PC-9 (cell line): ENCODE results near the gene MFSD8. TPM values are rescaled to one million over a fixed set of nuclear protein-coding genes. Genes with fewer than 3 reads are reported as not detected.
"Not testable (repeated sequence)": the region's sequence is repeated elsewhere in the genome, so short reads cannot be mapped to it uniquely, and the experiment has no call there.

Experiments used
- BruUV-seq: library from RNA; stranded (reverse); fragments of 400-500 nt; replicated peaks from 2 replicates; lab custom pipeline; 2021; lab: Mats Ljungman, UMichigan
- CTCF ChIA-PET: fragments of 300-600 bp; sonication (Branson Sonifier 250); formaldehyde crosslinking; loops from one replicate; lab custom pipeline; 2022; ENCODE audit warnings: antibody characterized with exemption; lab: Charles Lee
- POLR2A ChIA-PET: fragments of 300-600 bp; sonication (Branson Sonifier 250); formaldehyde crosslinking; loops from one replicate; lab custom pipeline; 2022; ENCODE audit warnings: antibody characterized with exemption; ENCODE audit not compliant: unreplicated experiment; lab: Charles Lee
- DNase-seq, 2 experiments: peaks; one replicate each; pipeline versions ENCODE4 v3.0.0 to v3.0.0-alpha.2; 2015 to 2022; ENCODE audit warnings: mixed read lengths in 1 of 2
- H2AFZ ChIP-seq: fragments of 200-600 bp; sonication (generic); 2 replicates; pipeline ENCODE4 v1.8.1; 2017; ENCODE audit warnings: antibody characterized with exemption
- H3F3A ChIP-seq: fragments of 200-600 bp; sonication (generic); 2 replicates; pipeline ENCODE4 v1.8.1; 2017; ENCODE audit warnings: antibody characterized with exemption, mild to moderate bottlenecking, low read depth; ENCODE audit not compliant: insufficient read depth
- H3K27ac ChIP-seq: fragments of 200-600 bp; sonication (generic); 2 replicates; pipeline ENCODE4 v1.6.1; 2016; ENCODE audit warnings: mixed run types
- H3K27me3 ChIP-seq: fragments of 200-600 bp; sonication (generic); 2 replicates; pipeline ENCODE4 v1.6.1; 2016; ENCODE audit warnings: low read depth, mixed run types; ENCODE audit not compliant: insufficient read depth
- H3K36me3 ChIP-seq: fragments of 200-600 bp; sonication (generic); 2 replicates; pipeline ENCODE4 v1.6.1; 2016; ENCODE audit warnings: low read depth, mixed run types
- H3K4me1 ChIP-seq: fragments of 200-600 bp; sonication (generic); replicated peaks from 2 replicates; pipeline ENCODE4 v1.6.1; 2016; ENCODE audit warnings: mixed run types; ENCODE audit not compliant: insufficient read depth
- H3K4me2 ChIP-seq: fragments of 200-600 bp; sonication (generic); 2 replicates; pipeline ENCODE4 v1.6.1; 2017; ENCODE audit warnings: mixed run types
- H3K4me3 ChIP-seq: fragments of 200-600 bp; sonication (generic); 2 replicates; pipeline ENCODE4 v1.6.1; 2016; ENCODE audit warnings: mixed run types
- H3K79me2 ChIP-seq: fragments of 200-600 bp; sonication (generic); 2 replicates; pipeline ENCODE4 v1.6.1; 2017; ENCODE audit warnings: low read depth, mixed run types
- H3K9me2 ChIP-seq: fragments of 200-600 bp; sonication (generic); 2 replicates; pipeline ENCODE4 v1.8.1; 2017; ENCODE audit warnings: mild to moderate bottlenecking; ENCODE audit not compliant: insufficient read depth
- H3K9me3 ChIP-seq: fragments of 200-600 bp; sonication (generic); 2 replicates; pipeline ENCODE4 v1.8.1; 2016; ENCODE audit warnings: low read depth; ENCODE audit not compliant: insufficient read depth
- H4K20me1 ChIP-seq: fragments of 200-600 bp; sonication (generic); 2 replicates; pipeline ENCODE4 v1.8.1; 2017; ENCODE audit not compliant: insufficient read depth
- CTCF ChIP-seq: fragments of 200-600 bp; sonication (generic); conservative IDR thresholded peaks from 2 replicates; pipeline ENCODE4 v1.6.1; 2017; ENCODE audit warnings: mixed run types, antibody characterized with exemption, mild to moderate bottlenecking, moderate library complexity
- EZH2 ChIP-seq: fragments of 200-600 bp; sonication (generic); IDR thresholded peaks from 2 replicates; pipeline ENCODE4 v1.8.0; 2017; ENCODE audit warnings: antibody characterized with exemption, low read depth
- intact Hi-C: fragments of 100-400 bp; cut with micrococcal nuclease; formaldehyde crosslinking; loops from one replicate; pipeline ENCODE4 v1.10.0; 2022; ENCODE audit not compliant: unreplicated experiment
- total RNA-seq: library from RNA; stranded (reverse); gene quantifications from 2 replicates; pipeline ENCODE4 v1.2.3, GENCODE V29; 2021

Gene MFSD8
- total RNA-seq, 1 experiment from 2014 or later, result 21.4 TPM

DNA sequence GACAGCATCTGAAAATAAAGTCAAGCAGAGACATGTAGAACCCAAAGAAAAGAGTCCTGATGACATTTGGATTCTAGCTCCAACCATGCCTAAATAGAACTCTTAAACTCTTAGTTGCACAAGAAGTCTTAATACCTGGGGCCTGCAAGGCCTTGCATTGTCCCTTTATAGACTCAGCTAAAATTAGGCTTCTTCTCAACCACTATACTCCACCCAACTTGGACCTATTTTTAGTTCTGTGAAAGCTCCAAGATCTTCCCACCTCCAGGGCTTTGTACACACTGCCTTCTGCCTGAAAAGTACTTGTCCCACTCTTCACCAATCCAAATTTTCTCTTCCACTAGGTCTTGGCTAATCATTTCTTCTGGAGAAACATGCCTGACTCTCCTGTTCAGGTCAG, 47.8 kb downstream of the MFSD8 start:
- no peak overlapping the region for H3K27ac ChIP-seq
- H3K9me3 ChIP-seq, result no peaks in the 10 kb centered on the region
- H3F3A ChIP-seq, result no peaks in the 10 kb centered on the region
- no peak for DNase-seq
- H3K36me3 ChIP-seq, result no peaks in the 10 kb centered on the region
- TF ChIP-seq CTCF (no peak), EZH2 (no peak)
- intact Hi-C loops, result no loop called here
- no peaks in the 10 kb centered on the region for H4K20me1 ChIP-seq
- H2AFZ ChIP-seq, result no peak overlapping the region
- POLR2A ChIA-PET, result interaction anchor here (0.6 kb wide), 1 partner anchor 135 kb away, joined by 29 read pairs; the partner anchor contains the start of gene HSPA4L
- CTCF ChIA-PET, result no interaction called here
- no peaks in the 10 kb centered on the region for H3K4me1 ChIP-seq
- H3K4me2 ChIP-seq, result no peak overlapping the region
- H3K9me2 ChIP-seq, result no peaks in the 10 kb centered on the region
- H3K79me2 ChIP-seq, result no peaks in the 10 kb centered on the region
- no TSS peak for BruUV-seq
- no peaks in the 10 kb centered on the region for H3K27me3 ChIP-seq
- no peak overlapping the region for H3K4me3 ChIP-seq

- intact Hi-C loops, result no loop called here
- no peak for DNase-seq
- Histone ChIP-seq H3K9me3 (no peaks in the 10 kb centered on the region), H3K4me1 (no peaks in the 10 kb centered on the region), H3K9me2 (no peaks in the 10 kb centered on the region), H3K36me3 (no peaks in the 10 kb centered on the region), H4K20me1 (no peaks in the 10 kb centered on the region), H3K4me2 (no peak overlapping the region), H2AFZ (no peak overlapping the region), H3K27me3 (no peaks in the 10 kb centered on the region), H3F3A (no peaks in the 10 kb centered on the region), H3K79me2 (no peaks in the 10 kb centered on the region), H3K4me3 (no peak overlapping the region), H3K27ac (no peak overlapping the region)
- no peak for TF ChIP-seq EZH2
- no peak for TF ChIP-seq CTCF
- POLR2A ChIA-PET, result no interaction called here
- CTCF ChIA-PET, result no interaction called here
- BruUV-seq, result no TSS peak
Observed at GRCh38 chr4:127916512-127916911, 48.5 kb downstream of the MFSD8 start.

- DNase-seq, result no peak
- Histone ChIP-seq H2AFZ (no peak overlapping the region), H3K9me3 (no peaks in the 10 kb centered on the region), H3K9me2 (no peaks in the 10 kb centered on the region), H4K20me1 (no peaks in the 10 kb centered on the region), H3K36me3 (no peaks in the 10 kb centered on the region), H3K4me1 (no peaks in the 10 kb centered on the region), H3K27ac (no peak overlapping the region), H3K4me2 (no peak overlapping the region), H3K4me3 (no peak overlapping the region), H3F3A (no peaks in the 10 kb centered on the region), H3K79me2 (no peaks in the 10 kb centered on the region), H3K27me3 (no peaks in the 10 kb centered on the region)
- TF ChIP-seq CTCF, result no peak
- no peak for TF ChIP-seq EZH2
- ChIA-PET POLR2A (no interaction called here), CTCF (no interaction called here)
- intact Hi-C loops, result no loop called here
- no TSS peak for BruUV-seq
Observed at GRCh38 chr4:127905029-127905428, 59.9 kb downstream of the MFSD8 start.

GRCh38 chr4:127899682-127900081, 65.3 kb downstream of the MFSD8 start:
- H3K27me3 ChIP-seq, intact Hi-C loops, H3K9me2 ChIP-seq, H3K27ac ChIP-seq, BruUV-seq, H3K4me1 ChIP-seq, DNase-seq, H4K20me1 ChIP-seq, CTCF ChIA-PET, H2AFZ ChIP-seq, H3K79me2 ChIP-seq, H3K4me2 ChIP-seq, POLR2A ChIA-PET, H3K4me3 ChIP-seq, H3K9me3 ChIP-seq, H3F3A ChIP-seq, H3K36me3 ChIP-seq: not testable (repeated sequence)
